GM21447 (cell line): Measurements from ENCODE around the gene OR2T34.
"Not testable (repeated sequence)": the region's sequence is repeated elsewhere in the genome, so short reads cannot be mapped to it uniquely, and the experiment has no call there.

Experiments used
- ATAC-seq: cut with Tn5 transposase; IDR thresholded peaks from one replicate; pipeline ENCODE4 v1.9.1; 2021; ENCODE audit not compliant: unreplicated experiment

OR2T34 gene

DNA sequence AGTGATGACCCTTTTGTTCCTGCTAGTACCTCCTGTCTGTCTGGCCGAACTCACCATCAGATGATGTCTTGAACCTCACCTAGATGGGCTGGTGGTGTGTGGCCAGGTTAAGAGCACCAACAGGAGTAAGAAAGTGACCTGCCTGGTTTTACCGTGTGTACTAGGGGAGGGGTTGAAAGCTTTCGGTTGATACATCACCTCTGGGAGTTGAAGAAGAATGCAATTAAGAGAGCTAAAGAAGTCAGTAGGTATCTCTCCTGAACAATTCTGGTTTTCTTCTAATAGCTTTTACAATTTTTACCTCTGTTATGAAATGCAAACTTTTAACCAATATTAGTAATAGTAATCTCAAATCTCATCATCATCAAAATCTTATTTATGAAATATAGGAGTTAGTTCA, 11.9 kb downstream of the OR2T34 start, which contains the start of gene OR2T29:
OR2T29 (minus strand) TSS at position 101 of the 400 bp plus-strand sequence. CDS start 3,281 bp downstream, outside the sequence.
- ATAC-seq, result not testable (repeated sequence)

DNA sequence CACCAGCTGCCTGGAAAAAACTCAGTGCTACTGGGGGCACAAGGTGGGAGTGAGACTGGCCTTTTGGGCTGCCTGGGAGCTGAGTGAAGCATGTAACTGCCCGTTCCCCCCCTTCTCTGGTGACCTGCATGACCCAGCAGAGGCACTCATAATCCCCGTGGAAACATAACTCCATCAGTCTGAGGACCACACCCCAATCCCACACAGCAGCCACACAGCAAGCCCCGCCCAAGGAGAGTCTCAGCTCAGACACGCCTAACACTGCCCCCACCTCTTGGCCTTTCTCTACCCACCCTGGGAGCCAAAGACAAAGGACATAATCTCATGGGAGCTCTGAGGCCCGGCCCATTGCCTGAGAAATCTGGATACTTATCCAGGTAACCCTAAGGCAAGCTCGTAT, 23.5 kb downstream of the OR2T34 start:
- not testable (repeated sequence) for ATAC-seq

DNA sequence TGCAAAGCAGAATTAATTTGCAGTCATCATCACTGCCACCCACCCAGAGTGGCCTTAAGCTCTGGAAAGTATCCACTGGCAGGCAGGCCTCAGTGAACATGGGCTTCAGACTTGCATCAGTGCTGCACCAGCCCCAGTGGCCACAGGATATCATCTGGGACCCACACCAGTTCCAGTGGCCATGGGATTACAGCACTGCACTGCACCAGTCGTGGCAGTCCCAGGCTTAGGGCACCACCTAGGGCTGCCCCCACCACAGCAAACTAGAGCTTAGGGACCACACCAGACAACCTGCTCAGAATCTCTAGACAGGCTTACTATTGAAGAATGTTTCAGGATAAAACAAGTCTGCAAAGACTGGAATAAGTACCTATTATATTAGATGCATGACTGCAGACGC, 27.2 kb downstream of the OR2T34 start:
- not testable (repeated sequence) for ATAC-seq

DNA sequence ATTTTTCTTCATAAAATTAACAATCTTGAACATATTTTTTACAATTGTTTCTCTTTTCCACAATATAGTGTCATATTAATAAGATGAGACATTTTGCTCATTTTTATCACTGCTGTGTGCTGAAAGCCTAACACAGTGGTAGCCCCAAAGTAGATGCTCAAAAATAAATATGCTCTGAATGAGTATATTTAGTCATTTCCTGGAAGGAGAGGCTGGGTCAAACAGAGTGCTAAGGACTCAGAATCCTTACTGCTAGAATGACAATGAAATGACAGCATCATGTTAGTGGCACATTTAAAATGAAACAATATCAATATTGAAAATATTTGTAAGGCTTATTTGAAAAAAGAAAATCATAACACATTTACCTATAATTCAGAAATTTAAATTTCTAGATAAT, 37.1 kb downstream of the OR2T34 start:
- ATAC-seq, result not testable (repeated sequence)
